NCI-H524 treated with DMSO at 0.1 percent for 48 hours (cell line): ENCODE data around the gene ENPP4.
"Not testable (repeated sequence)": the region's sequence is repeated elsewhere in the genome, so short reads cannot be mapped to it uniquely, and the experiment has no call there.

Experiments
- DNase-seq: peaks from one replicate; lab custom pipeline; 2025; lab: John Stamatoyannopoulos, UW

ENPP4 gene, protein sequence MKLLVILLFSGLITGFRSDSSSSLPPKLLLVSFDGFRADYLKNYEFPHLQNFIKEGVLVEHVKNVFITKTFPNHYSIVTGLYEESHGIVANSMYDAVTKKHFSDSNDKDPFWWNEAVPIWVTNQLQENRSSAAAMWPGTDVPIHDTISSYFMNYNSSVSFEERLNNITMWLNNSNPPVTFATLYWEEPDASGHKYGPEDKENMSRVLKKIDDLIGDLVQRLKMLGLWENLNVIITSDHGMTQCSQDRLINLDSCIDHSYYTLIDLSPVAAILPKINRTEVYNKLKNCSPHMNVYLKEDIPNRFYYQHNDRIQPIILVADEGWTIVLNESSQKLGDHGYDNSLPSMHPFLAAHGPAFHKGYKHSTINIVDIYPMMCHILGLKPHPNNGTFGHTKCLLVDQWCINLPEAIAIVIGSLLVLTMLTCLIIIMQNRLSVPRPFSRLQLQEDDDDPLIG

GRCh38 chr6:46129629-46130511, at the start of gene ENPP4:
Gene ENPP4, plus strand, starts transcription at chr6:46129989. Its CDS starts 9,595 bp downstream, at chr6:46139584.
- DNase-seq = peak; percentile 87

GRCh38 chr6:46080111-46080510, 49.7 kb upstream of the ENPP4 start:
- DNase-seq = no peak

DNA sequence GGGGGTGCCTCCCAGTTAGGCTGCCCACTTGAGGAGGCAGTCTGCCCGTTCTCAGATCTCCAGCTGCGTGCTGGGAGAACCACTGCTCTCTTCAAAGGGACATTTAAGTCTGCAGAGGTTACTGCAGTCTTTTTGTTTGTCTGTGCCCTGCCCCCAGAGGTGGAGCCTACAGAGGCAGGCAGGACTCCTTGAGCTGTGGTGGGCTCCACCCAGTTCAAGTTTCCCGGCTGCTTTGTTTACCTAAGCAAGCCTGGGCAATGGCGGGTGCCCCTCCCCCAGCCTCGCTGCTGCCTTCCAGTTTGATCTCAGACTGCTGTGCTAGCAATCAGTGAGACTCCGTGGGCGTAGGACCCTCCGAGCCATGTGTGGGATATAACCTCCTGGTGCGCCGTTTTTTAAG, 44.1 kb upstream of the ENPP4 start:
- not testable (repeated sequence) for DNase-seq

DNA sequence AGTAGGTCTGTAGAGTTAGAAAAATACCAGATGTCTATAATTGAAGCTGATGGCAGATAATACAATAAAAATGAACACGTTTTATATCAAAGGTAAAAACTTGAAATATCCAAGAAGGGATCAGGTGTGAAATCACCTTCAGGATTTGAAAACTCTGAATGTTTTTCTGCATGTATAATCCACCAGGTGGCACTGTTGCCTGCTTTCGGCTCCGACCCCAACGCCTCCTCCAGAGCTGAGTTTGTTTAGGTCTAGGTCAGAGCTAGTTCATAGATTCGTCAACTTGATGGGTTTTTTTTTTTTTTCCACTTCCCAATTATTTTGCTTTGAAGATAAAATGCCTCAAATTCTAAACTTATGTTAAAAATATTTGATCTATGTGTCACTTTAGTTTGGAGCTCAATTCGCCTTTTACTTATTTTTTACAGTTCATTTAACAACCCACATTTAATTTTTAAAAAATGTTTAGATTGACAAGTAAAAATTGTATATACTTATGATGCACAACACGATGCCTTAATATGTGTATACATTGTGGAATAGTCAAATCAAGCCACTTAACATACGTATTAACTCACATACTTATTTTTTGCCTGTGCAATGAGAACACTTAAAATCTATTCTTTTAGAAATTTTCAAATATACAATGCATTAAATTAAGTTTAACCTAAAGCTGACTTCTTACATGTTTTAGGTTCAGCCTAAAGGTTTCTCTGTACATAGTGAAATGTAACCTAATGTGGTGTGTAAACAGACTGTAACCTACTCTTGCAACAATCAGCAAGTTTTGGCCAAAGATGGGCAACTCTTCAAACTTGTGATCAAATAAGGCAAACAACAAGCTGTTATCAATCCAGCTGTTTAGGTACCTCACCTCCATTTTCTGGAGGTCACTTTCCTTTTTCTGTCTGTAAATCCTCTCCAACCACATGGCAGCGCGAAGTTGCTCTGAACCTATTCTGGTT, 39.4 kb upstream of the ENPP4 start:
- DNase-seq = no peak

DNA sequence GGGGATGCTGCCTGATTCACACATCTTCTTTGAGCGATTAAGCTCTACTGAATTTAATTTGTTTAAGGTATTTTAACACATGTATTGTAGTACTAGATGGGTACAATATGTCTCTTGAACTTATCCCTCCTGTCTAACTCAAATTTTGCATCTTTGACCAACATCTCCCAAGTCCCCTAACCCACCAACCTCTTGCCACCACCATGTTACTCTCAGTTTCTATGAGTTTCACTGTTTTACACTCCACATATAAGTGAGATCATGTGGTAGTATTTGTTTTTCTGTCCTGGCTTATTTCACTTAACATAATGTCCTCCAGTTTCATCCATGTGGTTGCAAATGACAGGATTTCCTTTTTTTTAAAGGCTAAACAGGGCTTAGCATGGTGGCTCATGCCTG, 38.7 kb upstream of the ENPP4 start:
- DNase-seq = no peak

- no peak for DNase-seq
These were observed 34.5 kb upstream of the ENPP4 start for GRCh38 chr6:46095251-46095650.

DNA sequence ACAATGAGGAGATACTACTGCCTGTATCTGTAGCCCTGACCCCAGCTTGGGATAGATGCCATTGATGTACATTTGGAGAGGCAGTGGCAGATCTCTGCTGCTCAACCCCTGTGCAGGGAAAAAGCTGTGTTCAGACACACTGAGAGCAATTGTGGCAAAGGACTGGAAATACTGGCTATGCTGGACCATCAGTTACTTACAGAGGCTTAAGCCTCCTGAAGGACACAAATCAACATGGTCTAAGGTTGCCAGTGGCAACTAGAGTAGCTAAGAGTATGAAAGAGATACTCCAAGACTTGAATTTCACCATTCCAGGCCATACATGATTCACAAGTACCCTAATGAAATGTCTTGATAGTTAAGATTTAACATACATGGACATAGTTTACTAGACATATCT, 32.4 kb upstream of the ENPP4 start:
- no peak for DNase-seq

- no peak for DNase-seq
These were observed 31.1 kb upstream of the ENPP4 start for GRCh38 chr6:46098678-46099077.

DNA sequence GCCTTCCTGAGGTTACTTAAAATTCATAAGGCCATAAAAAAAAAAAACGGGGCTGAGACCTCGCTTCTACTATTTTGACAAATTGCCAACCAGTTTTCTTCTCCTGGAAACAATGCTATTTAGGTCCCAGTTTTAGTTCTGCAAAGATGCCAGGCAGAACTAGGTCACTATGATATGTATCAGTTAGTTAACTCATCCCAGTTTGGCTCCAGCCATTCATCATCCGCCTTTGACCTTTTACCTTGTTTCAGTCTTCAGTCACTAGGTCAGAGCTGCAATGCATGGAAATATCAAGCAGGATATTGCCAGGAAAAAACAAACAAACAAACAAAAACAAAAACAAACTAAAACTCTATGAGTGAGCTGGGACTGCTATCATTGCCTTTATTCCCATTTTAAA, 29.8 kb upstream of the ENPP4 start:
- no peak for DNase-seq

GRCh38 chr6:46102123-46102522, 27.7 kb upstream of the ENPP4 start:
- no peak for DNase-seq

DNA sequence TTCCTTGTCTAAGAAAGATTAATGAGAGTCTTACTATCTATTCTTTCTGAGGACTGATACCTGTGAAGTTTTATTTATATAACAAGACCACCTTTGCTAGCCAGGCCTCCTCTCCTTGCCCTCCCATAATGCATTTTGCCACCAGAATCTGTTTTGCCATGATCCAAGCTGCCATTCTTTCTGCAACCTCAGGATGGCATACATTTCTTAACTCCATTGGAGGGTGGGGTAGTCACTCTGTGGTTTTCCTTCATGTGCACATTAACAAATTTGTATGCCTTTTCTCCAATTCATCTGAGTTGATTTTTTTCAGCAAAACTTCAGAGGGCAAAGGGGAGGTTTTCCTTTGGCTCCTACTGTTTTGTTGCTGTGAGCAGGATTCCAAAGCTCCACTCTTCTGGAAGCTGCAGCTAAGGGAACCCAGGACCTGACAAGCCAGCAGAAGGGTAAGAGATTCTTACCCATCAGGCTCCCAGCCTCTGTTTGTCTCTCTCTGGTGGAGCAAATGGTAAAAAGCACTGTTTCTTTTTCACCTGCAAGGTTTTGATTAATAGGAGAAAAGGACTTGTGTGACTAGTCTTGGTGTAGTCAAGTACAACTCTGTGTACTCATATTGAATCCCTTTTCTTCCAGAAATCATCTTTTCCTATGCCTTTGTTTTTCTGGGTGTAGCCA, 26.2 kb upstream of the ENPP4 start:
- DNase-seq = no peak

DNA sequence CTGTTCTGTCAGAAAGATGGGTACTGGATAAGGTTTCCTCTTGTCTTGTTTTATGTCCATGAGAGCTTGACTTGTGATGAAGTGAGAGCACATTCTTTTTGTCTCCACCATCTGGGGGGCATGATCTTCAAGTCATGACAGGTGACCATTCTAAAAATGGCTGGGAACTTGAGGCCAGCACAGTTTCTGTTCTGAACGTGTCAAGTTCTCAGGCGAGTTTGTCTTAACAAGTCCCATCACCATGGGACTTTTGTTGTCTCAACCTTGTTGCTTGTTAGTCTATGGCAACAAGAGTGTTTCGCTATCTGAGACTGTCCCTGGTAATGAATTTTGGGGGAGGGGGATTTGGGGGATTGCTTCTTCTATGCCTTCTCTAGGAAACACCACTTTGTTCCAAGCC, 25.6 kb upstream of the ENPP4 start:
- no peak for DNase-seq

DNA sequence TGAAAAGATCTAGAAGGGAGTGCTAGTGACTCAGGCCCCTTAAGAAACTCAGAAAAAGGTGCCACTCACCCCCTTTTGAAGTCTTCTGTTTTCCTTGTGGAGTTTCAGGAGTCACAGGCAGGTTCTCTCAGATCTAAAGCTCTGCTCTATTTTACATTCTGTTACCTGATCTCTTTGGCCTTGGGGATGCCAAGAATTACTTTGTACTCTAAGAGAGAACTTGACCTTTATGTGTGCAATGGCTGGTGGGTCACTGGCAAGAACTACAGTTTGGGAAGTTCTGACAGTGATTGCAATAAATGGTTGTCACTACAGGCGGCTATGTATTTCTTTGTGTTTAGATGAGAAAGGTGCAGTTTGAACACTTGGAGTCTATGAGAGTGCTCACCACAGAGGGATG, 24.2 kb upstream of the ENPP4 start:
- DNase-seq = no peak

DNA sequence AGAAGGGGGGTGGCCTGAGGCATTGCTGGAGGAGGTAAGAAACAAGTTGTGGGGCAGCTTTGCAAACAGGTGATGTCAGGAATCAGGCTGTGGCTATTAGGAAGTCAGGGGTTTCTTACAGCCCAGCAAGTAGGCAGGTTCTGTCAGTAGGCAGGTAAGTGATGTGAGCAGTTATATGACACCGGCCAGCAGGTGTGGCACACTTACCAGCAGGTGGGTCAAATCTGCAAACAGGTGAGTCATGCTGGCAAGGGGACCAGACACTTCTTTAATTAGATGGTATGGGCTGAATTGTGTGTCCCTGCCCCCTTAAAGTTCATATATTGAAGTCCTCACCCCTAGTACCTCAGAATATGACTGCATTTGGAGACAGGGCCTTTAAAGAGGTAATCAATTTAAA, 16.4 kb upstream of the ENPP4 start:
- DNase-seq = no peak

DNA sequence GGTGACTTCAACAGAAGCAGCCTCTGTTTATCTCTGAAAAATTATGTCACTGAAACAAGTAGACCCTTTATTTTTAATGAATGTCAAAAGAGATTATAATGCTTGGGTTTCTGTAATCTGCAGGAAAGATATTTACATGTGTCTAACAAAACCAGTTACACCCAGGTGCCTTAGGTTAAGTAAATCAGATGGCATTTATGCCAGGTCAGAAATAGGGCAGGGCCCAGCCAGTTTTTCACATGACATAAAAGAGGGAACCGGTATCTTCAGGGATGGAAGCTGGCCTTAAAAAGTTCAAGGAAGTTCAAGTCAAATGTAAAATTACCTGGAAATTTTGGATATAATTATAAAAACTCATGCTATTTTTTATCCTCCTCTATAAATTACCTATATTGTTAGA, 14.2 kb upstream of the ENPP4 start:
- DNase-seq = no peak

DNA sequence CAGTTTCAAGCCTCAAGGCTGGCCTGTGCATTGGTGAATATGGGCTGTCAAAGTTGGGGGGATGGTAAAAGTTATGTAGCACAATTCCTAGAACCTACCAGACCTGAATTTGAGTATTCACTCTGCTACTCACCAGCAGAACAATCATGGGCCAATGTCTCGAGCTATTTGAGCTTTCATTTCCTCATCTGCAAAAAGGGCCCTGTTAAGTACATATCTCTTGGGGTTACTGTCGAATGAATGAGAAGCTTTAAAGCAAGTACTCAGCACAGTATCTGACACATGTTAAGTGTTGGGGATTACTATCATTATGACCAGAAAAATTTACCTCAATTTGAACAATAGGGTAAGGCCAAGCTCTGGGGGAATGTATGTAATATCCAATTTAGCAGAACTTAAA, 13.5 kb upstream of the ENPP4 start:
- DNase-seq = no peak

DNA sequence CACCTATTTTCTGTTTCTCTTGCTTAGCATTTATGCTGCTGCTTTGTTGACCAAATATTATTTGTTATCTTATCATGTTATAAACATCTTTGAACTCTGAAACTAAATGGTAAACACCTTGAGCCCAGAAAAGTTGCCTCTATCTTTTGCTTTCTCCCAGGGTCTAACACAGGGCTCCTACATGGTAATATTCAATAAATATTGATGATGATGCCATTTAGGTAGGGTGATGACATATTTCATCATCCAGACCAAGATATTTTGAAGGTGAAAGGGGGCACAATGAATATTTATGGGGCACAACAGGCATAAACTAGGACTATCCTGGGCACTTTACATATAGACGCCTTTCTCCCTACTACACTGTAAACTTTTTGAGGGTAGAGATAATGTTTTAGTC, 11.6 kb upstream of the ENPP4 start:
- no peak for DNase-seq

GRCh38 chr6:46118836-46119235, 11.0 kb upstream of the ENPP4 start:
- no peak for DNase-seq

- not testable (repeated sequence) for DNase-seq
These were observed 10.1 kb upstream of the ENPP4 start for GRCh38 chr6:46119679-46120078.

DNA sequence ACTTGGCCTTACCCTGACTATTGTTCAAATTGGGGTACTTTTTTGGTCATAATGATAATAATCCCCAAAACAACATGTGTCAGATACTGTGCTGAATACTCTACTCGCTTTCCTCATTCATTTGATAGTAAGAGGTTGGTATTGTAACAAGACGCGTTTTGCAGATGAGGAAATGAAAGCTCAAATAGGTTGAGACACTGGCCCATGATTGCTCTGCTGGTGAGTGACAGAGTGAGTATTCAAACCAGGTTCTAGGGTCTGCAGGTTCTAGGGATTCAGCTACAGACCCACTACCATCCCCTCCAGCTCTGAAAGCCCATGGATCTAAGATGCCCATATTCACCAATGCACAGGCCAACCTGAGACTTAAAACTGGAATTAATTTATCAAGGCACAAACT, 1.3 kb upstream of the ENPP4 start:
- DNase-seq = no peak

GRCh38 chr6:46129291-46129628, 529 bp upstream of the ENPP4 start:
- DNase-seq = no peak

DNA sequence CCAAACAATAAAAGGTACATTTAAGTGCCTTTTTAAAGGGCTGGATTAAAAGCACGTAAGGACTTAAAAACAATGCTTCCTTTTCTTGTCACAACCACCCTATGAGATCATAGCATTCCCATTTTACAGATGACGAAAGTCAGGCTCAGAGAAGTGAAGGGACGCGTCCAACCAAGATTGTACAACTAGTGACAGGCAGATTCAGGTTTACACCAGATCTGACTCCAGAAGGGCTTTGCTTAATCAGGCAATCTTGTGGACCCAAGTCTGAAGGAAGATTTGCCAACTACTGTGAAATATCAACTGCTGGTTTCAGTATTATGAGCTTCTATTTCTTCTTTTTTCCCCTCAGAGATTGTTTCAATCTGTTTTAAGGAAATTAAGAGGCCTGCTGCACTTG, 877 bp downstream of the ENPP4 start:
- DNase-seq = no peak
